NT2/D1 (cell line): Measurements from ENCODE around the gene ACSM5.
"Not testable (repeated sequence)": the region's sequence is repeated elsewhere in the genome, so short reads cannot be mapped to it uniquely, and the experiment has no call there.

ENCODE experiments used
- SUZ12 ChIP-seq: IDR thresholded peaks from 2 replicates; pipeline ENCODE4 v1.6.1; 2011; ENCODE audit not compliant: insufficient read length, insufficient read depth; ENCODE audit errors: extremely low read depth
- YY1 ChIP-seq: IDR thresholded peaks from 2 replicates; pipeline ENCODE4 v1.6.1; 2011; ENCODE audit not compliant: insufficient read length, insufficient read depth

- not testable (repeated sequence) for TF ChIP-seq SUZ12, YY1
These were observed 9.8 kb downstream of the ACSM5 start for GRCh38 chr16:20419093-20419492.
